ENCODE measurements around the gene PIN4. TPM values are rescaled to one million over a fixed set of nuclear protein-coding genes. Genes with fewer than 3 reads are reported as not detected.

The PIN4 gene
- total RNA-seq, 1 donor from 2014 or later: 17.4 TPM

GRCh38 chrX:72243472-72243871, 61.9 kb downstream of the PIN4 start:
- no peak for DNase-seq (ENCODE audit: extremely low spot score, unreplicated experiment)
- Mint-ChIP-seq H3K27ac (no peak overlapping the region), H3K36me3 (no peaks in the 10 kb centered on the region), H3K4me3 (no peak overlapping the region), H3K4me1 (ENCODE audit: unreplicated experiment) (no peaks in the 10 kb centered on the region), H3K9me3 (no peaks in the 10 kb centered on the region), H3K27me3 (no peaks in the 10 kb centered on the region)
- no peak for TF ChIP-seq CTCF (conservative IDR thresholded peaks at IDR 0.05)

- peak; percentile 80 for TF ChIP-seq CTCF (conservative IDR thresholded peaks at IDR 0.05)
- Mint-ChIP-seq H3K9me3 (no peaks in the 10 kb centered on the region), H3K27ac (no peak overlapping the region), H3K4me1 (ENCODE audit: unreplicated experiment) (no peaks in the 10 kb centered on the region), H3K36me3 (no peaks in the 10 kb centered on the region), H3K4me3 (no peak overlapping the region), H3K27me3 (no peaks in the 10 kb centered on the region)
- no peak for DNase-seq (ENCODE audit: extremely low spot score, unreplicated experiment)
Observed at GRCh38 chrX:72245461-72246089, 64.0 kb downstream of the PIN4 start.

GRCh38 chrX:72247206-72247942, 65.8 kb downstream of the PIN4 start:
- Mint-ChIP-seq H3K27ac (no peak overlapping the region), H3K4me1 (ENCODE audit: unreplicated experiment) (no peaks in the 10 kb centered on the region), H3K9me3 (no peaks in the 10 kb centered on the region), H3K4me3 (no peak overlapping the region), H3K27me3 (no peaks in the 10 kb centered on the region), H3K36me3 (no peaks in the 10 kb centered on the region)
- no peak for TF ChIP-seq CTCF (conservative IDR thresholded peaks at IDR 0.05)
- no peak for DNase-seq (ENCODE audit: extremely low spot score, unreplicated experiment)

Other genes starting within 250 kb of the PIN4 start
- 16.1 and 21.9 TPM in 2 replicates for gene RTL5, start 49.8 kb upstream of the PIN4 start, total RNA-seq (ENCODE audit: low replicate concordance)
- gene ERCC6L, start 57.3 kb downstream of the PIN4 start, total RNA-seq (ENCODE audit: low replicate concordance): 2.4 and 7.8 TPM in 2 replicates
- 1,929 and 1,967 TPM in 2 replicates for gene RPS4X, start 95.5 kb downstream of the PIN4 start, total RNA-seq (ENCODE audit: low replicate concordance)
- gene CITED1, start 124.2 kb downstream of the PIN4 start, total RNA-seq (ENCODE audit: low replicate concordance): 2.6 and 6.0 TPM in 2 replicates

All from type B pancreatic cell (in vitro differentiated cells).